PFSK-1 (cell line): ENCODE measurements around the gene PGBD5.

Experiments
- FOXP2 ChIP-seq: optimal IDR thresholded peaks from 2 replicates; pipeline ENCODE3; 2011; ENCODE audit warnings: borderline replicate concordance, control low read depth, inconsistent platforms; ENCODE audit not compliant: insufficient read depth; ENCODE audit errors: extremely low read length, extremely low read depth
- POLR2AphosphoS5 ChIP-seq: IDR thresholded peaks from 2 replicates; pipeline ENCODE4 v1.6.1; 2012; ENCODE audit warnings: low read depth, mild to moderate bottlenecking, control low read depth, low read length, moderate library complexity
- REST ChIP-seq, 2 experiments: IDR thresholded peaks; 2 replicates each; pipeline versions ENCODE4 v1.6.1 to v1.8.0; 2011 to 2012; ENCODE audit warnings: low read depth in 2 of 2, low read length in 2 of 2, control low read depth in 1 of 2, inconsistent platforms in 1 of 2, mild to moderate bottlenecking in 1 of 2, moderate library complexity in 1 of 2; ENCODE audit not compliant: insufficient read depth in 1 of 2
- SIN3A ChIP-seq: IDR thresholded peaks from 2 replicates; pipeline ENCODE4 v1.6.1; 2012; ENCODE audit warnings: mild to moderate bottlenecking, low read length, moderate library complexity, borderline replicate concordance; ENCODE audit not compliant: insufficient read depth
- TAF1 ChIP-seq: IDR thresholded peaks from 2 replicates; pipeline ENCODE4 v1.6.1; 2012; ENCODE audit warnings: low read length, control low read depth, borderline replicate concordance; ENCODE audit not compliant: insufficient read depth

- TF ChIP-seq REST (IDR thresholded peaks at IDR 0.05; ENCODE audit: insufficient read depth in 1 of 2, low read depth in 2 of 2, low read length in 2 of 2) (no peak), POLR2AphosphoS5 (no peak), TAF1 (no peak), FOXP2 (no peak), SIN3A (no peak)
Observed at GRCh38 chr1:230299191-230300006, 126.7 kb downstream of the PGBD5 start.
